ENCODE data around the gene SLC1A4.

GRCh38 chr2:65039640-65040039 lies 50.4 kb downstream of the SLC1A4 start:
- TF ChIP-seq CTCF (tag by site-specific recombination; IDR thresholded peaks at IDR 0.05) (no peak), ZNF175 (tag by site-specific recombination; IDR thresholded peaks at IDR 0.05) (no peak), ZBTB17 (tag by site-specific recombination; IDR thresholded peaks at IDR 0.05) (no peak), BCL11A (tag by site-specific recombination; IDR thresholded peaks at IDR 0.05; ENCODE audit: low read depth) (no peak), ATF2 (tag by site-specific recombination; IDR thresholded peaks at IDR 0.05; ENCODE audit: low read depth) (no peak), ZNF449 (tag by site-specific recombination; IDR thresholded peaks at IDR 0.05) (no peak), YY1 (tag by site-specific recombination; IDR thresholded peaks at IDR 0.05) (no peak), ZNF350 (tag by site-specific recombination; IDR thresholded peaks at IDR 0.05) (no peak), PRDM1 (tag by site-specific recombination; IDR thresholded peaks at IDR 0.05) (no peak), ZNF660 (tag by site-specific recombination; IDR thresholded peaks at IDR 0.05) (no peak), ZBTB8A (tag by site-specific recombination; IDR thresholded peaks at IDR 0.05) (no peak), GLI2 (tag by site-specific recombination; IDR thresholded peaks at IDR 0.05; ENCODE audit: borderline replicate concordance, low read depth) (no peak)

Data from HEK293 (cell line).